GM23248 (cell line): ENCODE data around the gene PDE10A.

Experiments used
- EZH2 ChIP-seq: fragments of 200-600 bp; sonication (generic); IDR thresholded peaks from 2 replicates; pipeline ENCODE4 v1.6.1; 2018; ENCODE audit warnings: antibody characterized with exemption, mild to moderate bottlenecking; ENCODE audit not compliant: insufficient read depth, poor library complexity, severe bottlenecking
- EZH2phosphoT487 ChIP-seq: fragments of 200-600 bp; sonication (generic); IDR thresholded peaks from 2 replicates; pipeline ENCODE4 v1.6.1; 2018; ENCODE audit warnings: antibody characterized with exemption, moderate library complexity, mild to moderate bottlenecking, low read depth; ENCODE audit not compliant: insufficient read depth

- TF ChIP-seq EZH2, result no peak
- no peak for TF ChIP-seq EZH2phosphoT487
These were observed 245.7 kb downstream of the PDE10A start for GRCh38 chr6:165417278-165417865.
